Breast epithelium (tissue), 4 donors: ENCODE results near the gene ACVR2A. TPM values are rescaled to one million over a fixed set of nuclear protein-coding genes. Genes with fewer than 3 reads are reported as not detected.

Source experiments
- DNase-seq, 2 donors: peaks; one replicate each; pipeline ENCODE4 v3.0.0-alpha.2; 2019; ENCODE audit warnings: low spot score in 2 of 2
- H3K27ac ChIP-seq, 2 donors: fragments of 200-600 bp; sonication (generic) in 1 of 2; one replicate each; pipeline ENCODE4 v1.5.1; 2016 to 2019; ENCODE audit warnings: mild to moderate bottlenecking in 1 of 2
- H3K27me3 ChIP-seq, 2 donors: fragments of 200-600 bp; sonication (generic) in 1 of 2; one replicate each; pipeline versions ENCODE4 v1.5.1 to v1.6.0; 2017 to 2019; ENCODE audit warnings: control low read depth in 1 of 2, mild to moderate bottlenecking in 1 of 2
- H3K36me3 ChIP-seq: fragments of 200-600 bp; one replicate; pipeline ENCODE4 v1.5.1; 2019
- H3K4me1 ChIP-seq, 2 donors: fragments of 200-600 bp; sonication (generic); one replicate each; pipeline ENCODE4 v1.5.1; 2016 to 2019; ENCODE audit warnings: control low read depth in 1 of 2
- H3K4me3 ChIP-seq, 3 donors: fragments of 200-600 bp; sonication (generic); 1 replicate in 2 of 3; 2 replicates in 1 of 3; pipeline ENCODE4 v1.5.1; 2016 to 2019; ENCODE audit warnings: mild to moderate bottlenecking in 3 of 3, moderate library complexity in 2 of 3
- H3K9me3 ChIP-seq, 2 donors: fragments of 200-600 bp; sonication (generic) in 1 of 2; one replicate each; pipeline ENCODE4 v1.5.1; 2016 to 2019; ENCODE audit warnings: control low read depth in 1 of 2
- CTCF ChIP-seq, 3 donors: fragments of 450-650 bp; IDR thresholded peaks; one replicate each; pipeline ENCODE4 v1.5.1; 2016 to 2017; ENCODE audit warnings: antibody characterized with exemption in 3 of 3, mild to moderate bottlenecking in 3 of 3, moderate library complexity in 3 of 3
- POLR2A ChIP-seq: fragments of 450-650 bp; IDR thresholded peaks from one replicate; pipeline ENCODE4 v1.6.1; 2016; ENCODE audit warnings: antibody characterized with exemption, mild to moderate bottlenecking, moderate library complexity
- POLR2AphosphoS5 ChIP-seq, 3 donors: sonication (generic); formaldehyde crosslinking; IDR thresholded peaks; one replicate each; pipeline ENCODE4 v1.6.1; 2017; ENCODE audit warnings: antibody characterized with exemption in 3 of 3
- intact Hi-C: fragments of 100-400 bp; cut with DNase I; formaldehyde crosslinking; loops from one replicate; pipeline ENCODE4 v1.15.1; 2023; ENCODE audit warnings: low total_unique reads
- total RNA-seq, 3 donors: library from RNA; depleted of rRNA; stranded (reverse); fragments of >200 nt; gene quantifications; one replicate each; pipeline ENCODE4 v1.1.0, GENCODE V29; 2016

ACVR2A gene
- total RNA-seq, 3 donors from 2014 or later, result 14.9 to 39.8 (median 26.5) TPM

DNA sequence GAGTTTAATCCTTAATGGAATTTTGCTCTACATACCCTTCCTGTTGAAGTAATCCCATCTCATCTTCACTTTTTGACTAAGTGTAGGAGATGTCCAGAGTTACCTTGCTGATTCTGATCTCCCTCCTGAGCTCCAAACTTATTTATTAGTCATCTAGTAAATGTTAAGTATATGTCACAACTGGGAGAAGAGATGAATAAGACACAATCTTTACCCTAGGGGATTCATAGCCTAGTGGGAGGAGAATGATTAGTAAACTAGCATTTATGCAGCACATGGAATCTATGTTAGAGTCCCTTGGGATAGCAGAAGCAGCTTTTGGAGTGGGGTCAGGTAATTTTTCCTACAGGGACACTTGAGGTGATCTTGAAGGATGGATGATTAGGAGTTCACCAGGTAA lies 20.7 kb downstream of the ACVR2A start:
- DNase-seq, result no peak
- intact Hi-C loops, result no loop called here
- TF ChIP-seq POLR2AphosphoS5 (IDR thresholded peaks at IDR 0.05) (no peak), CTCF (IDR thresholded peaks at IDR 0.05) (no peak), POLR2A (no peak)

GRCh38 chr2:147867050-147867449 lies 22.2 kb downstream of the ACVR2A start:
- Histone ChIP-seq H3K4me1 (no peaks in the 10 kb centered on the region), H3K4me3 (no peak overlapping the region), H3K27ac (no peak overlapping the region), H3K9me3 (no peaks in the 10 kb centered on the region), H3K27me3 (no peaks in the 10 kb centered on the region), H3K36me3 (no peaks in the 10 kb centered on the region)
- TF ChIP-seq POLR2A (no peak), CTCF (IDR thresholded peaks at IDR 0.05) (no peak), POLR2AphosphoS5 (IDR thresholded peaks at IDR 0.05) (no peak)
- DNase-seq, result no peak
- intact Hi-C loops, result no loop called here

More for the DNA sequence above, 20.7 kb downstream of the ACVR2A start:
- no peaks in the 10 kb centered on the region for H3K36me3 ChIP-seq
- no peaks in the 10 kb centered on the region for H3K4me1 ChIP-seq
- H3K27me3 ChIP-seq, result no peaks in the 10 kb centered on the region
- no peaks in the 10 kb centered on the region for H3K9me3 ChIP-seq
- no peak overlapping the region for H3K4me3 ChIP-seq
- H3K27ac ChIP-seq, result no peak overlapping the region

- no peak for DNase-seq
- TF ChIP-seq POLR2A (no peak), POLR2AphosphoS5 (IDR thresholded peaks at IDR 0.05) (no peak), CTCF (IDR thresholded peaks at IDR 0.05) (no peak)
- no peak overlapping the region for H3K4me3 ChIP-seq
- no peaks in the 10 kb centered on the region for H3K4me1 ChIP-seq
- H3K9me3 ChIP-seq, result no peaks in the 10 kb centered on the region
- no peaks in the 10 kb centered on the region for H3K36me3 ChIP-seq
- no peak overlapping the region for H3K27ac ChIP-seq
- H3K27me3 ChIP-seq, result no peaks in the 10 kb centered on the region
- intact Hi-C loops, result no loop called here
Observed at GRCh38 chr2:147869934-147870333, 25.1 kb downstream of the ACVR2A start.

- Histone ChIP-seq H3K9me3 (no peaks in the 10 kb centered on the region), H3K4me3 (no peak overlapping the region), H3K4me1 (no peaks in the 10 kb centered on the region), H3K27ac (no peak overlapping the region), H3K27me3 (no peaks in the 10 kb centered on the region), H3K36me3 (no peaks in the 10 kb centered on the region)
- intact Hi-C loops, result no loop called here
- TF ChIP-seq POLR2A (no peak), CTCF (IDR thresholded peaks at IDR 0.05) (no peak), POLR2AphosphoS5 (IDR thresholded peaks at IDR 0.05) (no peak)
- no peak for DNase-seq
Observed at GRCh38 chr2:147872967-147873366, 28.1 kb downstream of the ACVR2A start.

DNA sequence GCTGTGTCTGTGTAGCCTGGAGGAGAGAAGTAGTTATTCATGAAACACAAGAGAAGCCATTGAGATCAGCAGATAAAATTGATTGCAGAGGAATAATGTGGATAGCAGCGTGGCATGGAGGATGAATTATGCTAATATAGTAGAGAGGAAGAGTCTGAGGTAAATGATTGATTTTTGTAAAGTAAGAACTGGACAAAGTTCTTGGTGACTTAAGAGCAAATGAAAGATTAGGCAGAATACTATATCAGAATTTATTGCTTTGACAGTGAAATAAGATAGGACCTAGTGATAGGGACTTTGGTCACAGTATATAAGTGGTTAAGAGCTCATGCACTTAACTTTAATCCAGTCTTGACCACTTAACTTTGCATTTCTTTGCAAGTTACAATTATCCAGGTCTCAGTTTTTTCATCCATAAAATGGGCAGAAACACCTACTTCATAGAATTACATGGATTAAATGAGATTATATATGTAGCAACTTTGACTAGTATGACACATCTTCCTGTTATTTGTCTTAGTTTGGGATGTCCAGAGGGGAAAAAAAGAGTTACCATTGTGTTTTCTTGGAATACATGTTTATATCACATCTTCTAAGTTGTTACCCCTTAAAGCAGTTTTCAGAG lies 29.1 kb downstream of the ACVR2A start:
- TF ChIP-seq POLR2AphosphoS5 (IDR thresholded peaks at IDR 0.05) (no peak), POLR2A (no peak), CTCF (IDR thresholded peaks at IDR 0.05) (no peak)
- Histone ChIP-seq H3K9me3 (no peaks in the 10 kb centered on the region), H3K27me3 (no peaks in the 10 kb centered on the region), H3K36me3 (no peaks in the 10 kb centered on the region), H3K4me1 (no peaks in the 10 kb centered on the region), H3K27ac (no peak overlapping the region), H3K4me3 (no peak overlapping the region)
- DNase-seq, result no peak
- intact Hi-C loops, result no loop called here
